ENCODE results near the gene SBF2.
"Not testable (repeated sequence)": the region's sequence is repeated elsewhere in the genome, so short reads cannot be mapped to it uniquely, and the experiment has no call there.

DNA sequence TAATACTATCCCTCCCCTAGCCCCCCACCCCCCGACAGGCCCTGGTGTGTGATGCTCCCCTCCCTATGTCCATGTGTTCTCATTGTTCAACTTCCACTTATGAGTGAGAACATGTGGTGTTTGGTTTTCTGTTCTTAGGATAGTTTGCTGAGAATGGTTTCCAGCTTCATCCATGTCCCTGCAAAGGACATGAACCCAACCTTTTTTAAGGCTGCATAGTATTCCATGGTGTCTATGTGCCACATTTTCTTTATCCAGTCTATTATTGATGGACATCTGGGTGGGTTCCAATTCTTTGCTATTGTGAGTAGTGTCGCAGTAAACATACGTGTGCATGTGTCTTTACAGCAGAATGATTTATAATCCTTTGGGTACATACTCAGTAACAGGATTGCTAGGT is 29.3 kb downstream of the SBF2 start:
- TF ChIP-seq, protein P1, sequence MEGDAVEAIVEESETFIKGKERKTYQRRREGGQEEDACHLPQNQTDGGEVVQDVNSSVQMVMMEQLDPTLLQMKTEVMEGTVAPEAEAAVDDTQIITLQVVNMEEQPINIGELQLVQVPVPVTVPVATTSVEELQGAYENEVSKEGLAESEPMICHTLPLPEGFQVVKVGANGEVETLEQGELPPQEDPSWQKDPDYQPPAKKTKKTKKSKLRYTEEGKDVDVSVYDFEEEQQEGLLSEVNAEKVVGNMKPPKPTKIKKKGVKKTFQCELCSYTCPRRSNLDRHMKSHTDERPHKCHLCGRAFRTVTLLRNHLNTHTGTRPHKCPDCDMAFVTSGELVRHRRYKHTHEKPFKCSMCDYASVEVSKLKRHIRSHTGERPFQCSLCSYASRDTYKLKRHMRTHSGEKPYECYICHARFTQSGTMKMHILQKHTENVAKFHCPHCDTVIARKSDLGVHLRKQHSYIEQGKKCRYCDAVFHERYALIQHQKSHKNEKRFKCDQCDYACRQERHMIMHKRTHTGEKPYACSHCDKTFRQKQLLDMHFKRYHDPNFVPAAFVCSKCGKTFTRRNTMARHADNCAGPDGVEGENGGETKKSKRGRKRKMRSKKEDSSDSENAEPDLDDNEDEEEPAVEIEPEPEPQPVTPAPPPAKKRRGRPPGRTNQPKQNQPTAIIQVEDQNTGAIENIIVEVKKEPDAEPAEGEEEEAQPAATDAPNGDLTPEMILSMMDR (IDR thresholded peaks at IDR 0.05), result not testable (repeated sequence)
- not testable (repeated sequence) for TF ChIP-seq POLR2A (IDR thresholded peaks at IDR 0.05)

Measured in esophagus squamous epithelium (tissue), 4 donors.